ENCODE measurements around the gene ANKRD36C. TPM values are rescaled to one million over a fixed set of nuclear protein-coding genes. Genes with fewer than 3 reads are reported as not detected.
"Not testable (repeated sequence)": the region's sequence is repeated elsewhere in the genome, so short reads cannot be mapped to it uniquely, and the experiment has no call there.

ANKRD36C gene
- total RNA-seq, 2 experiments from 2014 or later, result 74.0 to 78.3 TPM

DNA sequence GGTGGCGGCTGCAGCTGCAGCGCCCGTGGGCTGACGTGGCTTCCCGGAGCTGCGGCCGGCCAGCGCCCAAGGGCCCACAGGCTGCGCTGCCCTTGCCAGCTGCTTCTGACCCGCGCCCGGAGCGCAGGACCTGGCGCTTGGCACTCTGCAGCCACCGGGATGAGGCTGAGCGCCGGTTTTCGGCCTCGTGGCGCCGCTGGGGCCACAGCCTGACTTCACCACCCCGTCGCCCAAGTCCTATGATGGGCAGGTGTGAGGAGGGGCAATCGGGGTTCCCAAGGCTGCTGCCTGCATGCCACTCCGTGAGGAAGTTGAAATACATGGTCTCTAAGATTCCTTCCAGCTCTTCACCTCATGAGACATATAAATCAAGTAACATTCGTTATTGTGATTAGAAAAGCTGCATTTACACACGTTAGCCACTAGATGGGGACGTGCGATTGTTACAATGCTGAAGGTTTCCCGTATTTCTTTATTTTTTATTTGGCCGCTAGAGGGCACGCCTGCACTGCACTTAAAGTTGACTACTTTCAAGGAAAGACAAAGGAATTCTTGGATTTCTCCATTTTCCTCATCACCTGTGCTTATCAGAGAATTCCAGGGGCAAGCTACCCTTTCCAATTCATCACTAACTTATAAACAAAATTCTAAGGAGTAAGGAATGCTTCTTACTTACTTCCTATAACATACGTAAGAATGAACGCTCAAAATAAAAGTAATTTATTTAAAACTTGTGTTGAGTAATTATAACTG is 1.1 kb upstream of the ANKRD36C start:
- TF ChIP-seq, protein P1, sequence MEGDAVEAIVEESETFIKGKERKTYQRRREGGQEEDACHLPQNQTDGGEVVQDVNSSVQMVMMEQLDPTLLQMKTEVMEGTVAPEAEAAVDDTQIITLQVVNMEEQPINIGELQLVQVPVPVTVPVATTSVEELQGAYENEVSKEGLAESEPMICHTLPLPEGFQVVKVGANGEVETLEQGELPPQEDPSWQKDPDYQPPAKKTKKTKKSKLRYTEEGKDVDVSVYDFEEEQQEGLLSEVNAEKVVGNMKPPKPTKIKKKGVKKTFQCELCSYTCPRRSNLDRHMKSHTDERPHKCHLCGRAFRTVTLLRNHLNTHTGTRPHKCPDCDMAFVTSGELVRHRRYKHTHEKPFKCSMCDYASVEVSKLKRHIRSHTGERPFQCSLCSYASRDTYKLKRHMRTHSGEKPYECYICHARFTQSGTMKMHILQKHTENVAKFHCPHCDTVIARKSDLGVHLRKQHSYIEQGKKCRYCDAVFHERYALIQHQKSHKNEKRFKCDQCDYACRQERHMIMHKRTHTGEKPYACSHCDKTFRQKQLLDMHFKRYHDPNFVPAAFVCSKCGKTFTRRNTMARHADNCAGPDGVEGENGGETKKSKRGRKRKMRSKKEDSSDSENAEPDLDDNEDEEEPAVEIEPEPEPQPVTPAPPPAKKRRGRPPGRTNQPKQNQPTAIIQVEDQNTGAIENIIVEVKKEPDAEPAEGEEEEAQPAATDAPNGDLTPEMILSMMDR (IDR thresholded peaks at IDR 0.05), result peak; percentile 96
- CTCF ChIA-PET, result interaction anchor here (0.7 to 3.2 kb wide), 12 partner anchors 8 to 822 kb away, joined by 3 to 20 read pairs (median 4); partner anchors contain the start of genes ADRA2B and NCAPH

DNA sequence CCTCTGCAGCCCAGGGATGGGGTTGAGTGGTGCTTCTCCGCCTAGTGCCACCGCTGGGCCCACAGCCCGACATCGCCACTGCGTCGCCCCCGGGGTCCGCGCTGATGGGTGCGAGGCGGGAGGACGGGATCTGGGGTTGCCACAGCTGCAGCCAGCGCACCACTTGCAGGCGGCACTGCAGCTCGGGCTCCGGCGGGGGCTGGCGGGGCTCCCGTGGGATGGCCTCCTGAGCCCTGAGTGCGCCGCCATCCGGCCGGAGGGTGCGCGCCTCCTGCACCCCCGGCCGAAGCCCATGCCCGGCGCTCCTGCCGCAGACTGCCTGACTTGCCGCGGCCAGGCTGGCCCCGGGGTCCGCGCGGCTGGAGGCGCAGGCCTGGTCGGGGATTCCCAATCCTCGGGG is 478 bp upstream of the ANKRD36C start:
- H3K4me1 ChIP-seq (ENCODE audit: insufficient read depth, low read length); H3K9me3 ChIP-seq (ENCODE audit: control insufficient read depth in 1 of 2, insufficient read depth in 1 of 2, low read length in 2 of 2); H3K36me3 ChIP-seq (ENCODE audit: insufficient read depth, low read length); H3K27me3 ChIP-seq (ENCODE audit: control insufficient read depth in 1 of 2, insufficient read depth in 2 of 2, low read length in 2 of 2); H3K27ac ChIP-seq (ENCODE audit: low read depth in 1 of 2, low read length in 2 of 2); H3K36me3 Mint-ChIP-seq (ENCODE audit: low read depth); H3K9me3 Mint-ChIP-seq: not testable (repeated sequence)
- DNase-seq (peak in 4 of 14 experiments; percentile 16 to 37 (median 24)), ATAC-seq (ENCODE audit: poor library complexity) (peak; percentile 31)
- Mint-ChIP-seq H3K4me3 (peak overlapping the region; percentile 91), H3K4me1 (ENCODE audit: low read depth) (peaks cover 11% of the 10 kb centered on the region), H3K27me3 (peaks cover 28% of the 10 kb centered on the region), H3K27ac (peak overlapping the region; percentile 98)
- CTCF ChIA-PET, result interaction anchor here (0.7 to 3.2 kb wide), 11 partner anchors 9 to 823 kb away, joined by 3 to 20 read pairs (median 4); partner anchors contain the start of genes ADRA2B and NCAPH
- intact Hi-C loops (cut with DNase I, micrococcal nuclease), result loop anchor here (2.0 to 10.0 kb wide), 3 partner anchors 125 to 273 kb away; partner anchors contain the start of genes ADRA2B (in 1 of the 2), CIAO1 (in 1 of the 2) and TMEM127 (in 1 of the 2)
- POLR2A ChIA-PET, result interaction anchor here (0.9 to 1.1 kb wide), 6 partner anchors 125 to 1121 kb away, joined by 3 to 8 read pairs (median 4); partner anchors contain the start of genes ADRA2B, ANKRD36 and ARID5A
- peak overlapping the region; percentile 64 for H3K4me3 ChIP-seq (ENCODE audit: low read length)

More for the DNA sequence above, 1.1 kb upstream of the ANKRD36C start:
- Histone ChIP-seq H3K4me3 (ENCODE audit: low read length) (peak overlapping the region; percentile 64), H3K27ac (ENCODE audit: low read depth in 1 of 2, low read length in 2 of 2) (peak overlapping the region in 1 of 2 donors; percentile 72)
- H3K4me1 ChIP-seq (ENCODE audit: insufficient read depth, low read length); H3K27me3 ChIP-seq (ENCODE audit: control insufficient read depth in 1 of 2, insufficient read depth in 2 of 2, low read length in 2 of 2); H3K36me3 Mint-ChIP-seq (ENCODE audit: low read depth); H3K36me3 ChIP-seq (ENCODE audit: insufficient read depth, low read length); H3K9me3 Mint-ChIP-seq; H3K9me3 ChIP-seq (ENCODE audit: control insufficient read depth in 1 of 2, insufficient read depth in 1 of 2, low read length in 2 of 2): not testable (repeated sequence)
- peaks cover 31% of the 10 kb centered on the region for H3K27me3 Mint-ChIP-seq
- intact Hi-C loops (cut with DNase I, micrococcal nuclease), result loop anchor here (2.0 to 10.0 kb wide), 3 partner anchors 124 to 272 kb away; partner anchors contain the start of genes ADRA2B (in 1 of the 2), CIAO1 (in 1 of the 2) and TMEM127 (in 1 of the 2)
- peaks cover 11% of the 10 kb centered on the region for H3K4me1 Mint-ChIP-seq (ENCODE audit: low read depth)
- H3K27ac Mint-ChIP-seq, result peak overlapping the region; percentile 84
- ATAC-seq (ENCODE audit: poor library complexity) (peak; percentile 63), DNase-seq (peak; percentile 10 to 75 (median 30))
- peak overlapping the region; percentile 93 for H3K4me3 Mint-ChIP-seq
- POLR2A ChIA-PET, result interaction anchor here (0.7 to 1.1 kb wide), 7 partner anchors 124 to 1120 kb away, joined by 3 to 8 read pairs (median 4); partner anchors contain the start of genes ADRA2B, ANKRD36 and ARID5A

DNA sequence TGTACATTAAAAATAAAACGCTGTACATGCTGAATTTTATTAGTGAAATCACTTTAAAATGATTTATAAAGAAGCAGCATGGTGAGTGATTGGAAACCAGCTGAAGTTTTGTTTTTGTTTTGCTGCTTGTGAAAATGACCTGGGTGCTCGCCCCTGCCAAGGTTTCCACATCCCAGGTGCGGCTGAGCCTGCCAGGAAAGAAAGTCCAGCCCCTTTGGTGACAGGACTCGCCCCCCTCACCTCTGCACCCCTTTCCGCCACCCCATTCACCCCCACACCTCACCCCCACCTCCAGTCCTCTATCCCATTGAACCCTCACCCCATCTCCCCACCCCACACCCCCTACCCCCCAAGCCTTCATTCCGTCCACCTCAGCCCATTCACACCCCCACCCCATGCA is 740 bp downstream of the ANKRD36C start:
- H3K27ac Mint-ChIP-seq, result peak overlapping the region; percentile 98
- H3K4me1 Mint-ChIP-seq (ENCODE audit: low read depth), result peaks cover 11% of the 10 kb centered on the region
- POLR2A ChIA-PET, result interaction anchor here (1.1 kb wide), 1 partner anchor 126 kb away, joined by 5 read pairs; the partner anchor contains the start of gene ADRA2B
- not testable (repeated sequence) for ATAC-seq (ENCODE audit: poor library complexity); H3K27me3 ChIP-seq (ENCODE audit: control insufficient read depth in 1 of 2, insufficient read depth in 2 of 2, low read length in 2 of 2); H3K36me3 Mint-ChIP-seq (ENCODE audit: low read depth); H3K4me3 Mint-ChIP-seq; H3K4me1 ChIP-seq (ENCODE audit: insufficient read depth, low read length); H3K36me3 ChIP-seq (ENCODE audit: insufficient read depth, low read length); H3K9me3 ChIP-seq (ENCODE audit: control insufficient read depth in 1 of 2, insufficient read depth in 1 of 2, low read length in 2 of 2); H3K27ac ChIP-seq (ENCODE audit: low read depth in 1 of 2, low read length in 2 of 2); H3K9me3 Mint-ChIP-seq
- CTCF ChIA-PET, result interaction anchor here (2.7 to 3.2 kb wide), 2 partner anchors 126 to 184 kb away, joined by 18 to 20 read pairs; partner anchors contain the start of gene ADRA2B
- peak in 1 of 14 experiments; percentile 44 for DNase-seq
- intact Hi-C loops (cut with DNase I, micrococcal nuclease), result loop anchor here (10.0 kb wide), 2 partner anchors 184 to 274 kb away; partner anchors contain the start of genes CIAO1 (in 1 of the 2) and TMEM127 (in 1 of the 2)
- H3K27me3 Mint-ChIP-seq, result peaks cover 16% of the 10 kb centered on the region
- peak overlapping the region; percentile 22 for H3K4me3 ChIP-seq (ENCODE audit: low read length)

DNA sequence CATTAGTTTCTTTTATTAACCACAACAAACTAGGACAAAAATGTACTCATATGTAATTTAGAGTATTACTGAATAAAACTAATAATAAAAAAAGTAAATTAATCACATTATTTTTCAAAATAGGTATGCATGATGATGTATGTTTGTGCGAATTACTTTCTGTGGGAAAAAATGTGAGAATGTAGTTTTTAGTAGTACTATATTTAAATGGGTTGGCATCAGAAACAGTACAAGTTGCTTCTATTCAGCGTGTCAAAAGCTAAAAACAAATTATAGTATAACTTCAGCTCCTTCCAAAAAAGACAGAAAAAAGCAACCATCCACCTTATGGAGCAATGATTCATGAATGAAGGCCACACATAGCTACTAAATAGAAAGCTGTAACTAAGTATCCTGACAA is 40.0 kb downstream of the ANKRD36C start:
- CTCF ChIA-PET, H3K9me3 Mint-ChIP-seq: not testable (repeated sequence)

DNA sequence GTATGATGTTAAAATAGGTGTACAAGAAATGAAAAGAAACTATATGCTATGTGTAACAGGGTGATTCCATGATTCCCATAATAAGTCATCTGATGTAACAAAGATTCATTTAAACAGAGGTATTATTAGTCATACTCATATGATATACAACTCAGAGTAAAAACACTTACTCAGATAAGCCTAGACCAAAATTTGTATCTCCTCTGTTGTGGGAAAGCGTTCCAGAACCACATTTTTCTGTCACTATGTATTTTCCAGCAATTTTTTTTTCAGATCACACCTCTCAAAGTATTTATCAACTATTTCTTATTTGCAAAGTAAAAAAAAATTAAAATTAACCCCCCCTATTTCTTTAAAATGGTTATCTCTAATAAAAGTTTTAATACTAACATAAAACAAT is 43.6 kb downstream of the ANKRD36C start:
- intact Hi-C loops (cut with DNase I, micrococcal nuclease); DNase-seq; POLR2A ChIA-PET; H3K27ac ChIP-seq (ENCODE audit: low read depth in 1 of 2, low read length in 2 of 2); CTCF ChIA-PET; ATAC-seq (ENCODE audit: poor library complexity); H3K36me3 ChIP-seq (ENCODE audit: insufficient read depth, low read length); H3K9me3 Mint-ChIP-seq; H3K4me3 ChIP-seq (ENCODE audit: low read length); H3K27me3 ChIP-seq (ENCODE audit: control insufficient read depth in 1 of 2, insufficient read depth in 2 of 2, low read length in 2 of 2); H3K4me1 ChIP-seq (ENCODE audit: insufficient read depth, low read length); H3K27me3 Mint-ChIP-seq; H3K9me3 ChIP-seq (ENCODE audit: control insufficient read depth in 1 of 2, insufficient read depth in 1 of 2, low read length in 2 of 2); H3K4me3 Mint-ChIP-seq; H3K27ac Mint-ChIP-seq; H3K4me1 Mint-ChIP-seq (ENCODE audit: low read depth): not testable (repeated sequence)
- H3K36me3 Mint-ChIP-seq (ENCODE audit: low read depth), result peaks cover 47% of the 10 kb centered on the region

More for the DNA sequence above, 40.0 kb downstream of the ANKRD36C start:
- H3K4me3 Mint-ChIP-seq; DNase-seq; H3K27me3 ChIP-seq (ENCODE audit: control insufficient read depth in 1 of 2, insufficient read depth in 2 of 2, low read length in 2 of 2); H3K9me3 ChIP-seq (ENCODE audit: control insufficient read depth in 1 of 2, insufficient read depth in 1 of 2, low read length in 2 of 2); H3K27ac Mint-ChIP-seq; intact Hi-C loops (cut with DNase I, micrococcal nuclease); H3K27ac ChIP-seq (ENCODE audit: low read depth in 1 of 2, low read length in 2 of 2); POLR2A ChIA-PET; H3K36me3 ChIP-seq (ENCODE audit: insufficient read depth, low read length); H3K4me3 ChIP-seq (ENCODE audit: low read length); H3K4me1 ChIP-seq (ENCODE audit: insufficient read depth, low read length); H3K27me3 Mint-ChIP-seq; H3K4me1 Mint-ChIP-seq (ENCODE audit: low read depth); ATAC-seq (ENCODE audit: poor library complexity): not testable (repeated sequence)
- peaks cover 60% of the 10 kb centered on the region for H3K36me3 Mint-ChIP-seq (ENCODE audit: low read depth)

DNA sequence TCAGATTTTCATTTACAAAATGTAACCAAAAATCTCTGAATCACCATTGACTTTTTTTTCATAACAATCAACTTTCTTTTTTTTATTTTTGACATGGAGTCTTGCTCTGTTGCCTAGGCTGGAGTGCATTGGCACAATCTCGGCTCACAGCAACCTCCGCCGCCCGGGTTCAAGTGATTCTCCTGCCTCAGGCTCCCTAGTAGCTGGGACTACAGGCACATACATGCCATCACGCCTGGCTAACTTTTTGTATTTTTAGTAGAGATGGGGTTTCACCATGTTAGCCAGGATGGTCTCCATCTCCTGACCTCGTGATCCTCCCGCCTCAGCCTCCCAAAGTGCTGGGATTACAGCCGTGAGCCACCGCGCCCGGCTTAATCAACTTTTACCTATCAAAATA is 51.7 kb downstream of the ANKRD36C start:
- H3K27ac Mint-ChIP-seq; H3K9me3 ChIP-seq (ENCODE audit: control insufficient read depth in 1 of 2, insufficient read depth in 1 of 2, low read length in 2 of 2); H3K4me1 ChIP-seq (ENCODE audit: insufficient read depth, low read length); H3K4me3 Mint-ChIP-seq; H3K36me3 ChIP-seq (ENCODE audit: insufficient read depth, low read length); H3K27ac ChIP-seq (ENCODE audit: low read depth in 1 of 2, low read length in 2 of 2); DNase-seq; H3K9me3 Mint-ChIP-seq; H3K4me3 ChIP-seq (ENCODE audit: low read length); intact Hi-C loops (cut with DNase I, micrococcal nuclease); ATAC-seq (ENCODE audit: poor library complexity); POLR2A ChIA-PET; H3K4me1 Mint-ChIP-seq (ENCODE audit: low read depth); H3K27me3 Mint-ChIP-seq; CTCF ChIA-PET; H3K27me3 ChIP-seq (ENCODE audit: control insufficient read depth in 1 of 2, insufficient read depth in 2 of 2, low read length in 2 of 2): not testable (repeated sequence)
- H3K36me3 Mint-ChIP-seq (ENCODE audit: low read depth), result peaks cover 39% of the 10 kb centered on the region

Data from CD4-positive, alpha-beta T cell (primary cell).